HG03108 (cell line): ENCODE measurements around the gene NEO1.

Experiments
- ATAC-seq: cut with Tn5 transposase; IDR thresholded peaks from one replicate; pipeline ENCODE4 v1.9.1; 2021; ENCODE audit warnings: moderate library complexity; ENCODE audit not compliant: unreplicated experiment

NEO1 gene

GRCh38 chr15:73051807-73052652, at the start of gene NEO1:
Gene NEO1 (plus strand): TSS chr15:73052463. CDS start chr15:73052676, 213 bp downstream.
- peak; percentile 39 for ATAC-seq

DNA sequence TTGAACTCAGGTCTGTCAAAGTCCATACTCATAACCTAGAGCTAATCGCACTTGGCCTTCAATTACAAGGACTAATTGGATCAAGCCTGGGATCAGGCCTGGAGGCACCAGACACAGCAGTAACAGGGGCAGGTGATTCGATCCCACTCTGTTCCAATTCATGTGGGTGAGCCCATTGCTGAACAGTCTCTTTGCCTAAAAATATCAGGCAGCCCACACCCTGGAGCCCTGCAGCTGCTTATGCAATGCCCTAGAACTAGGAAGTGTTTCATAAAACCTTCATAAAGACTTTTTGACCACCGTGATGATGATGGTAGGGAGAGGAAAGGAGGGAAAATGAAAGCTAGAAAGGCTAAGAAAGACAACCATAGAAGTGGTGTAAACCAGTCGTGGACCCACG, 47.8 kb upstream of the NEO1 start:
- no peak for ATAC-seq

GRCh38 chr15:73005032-73005431, 47.2 kb upstream of the NEO1 start:
- no peak for ATAC-seq

- no peak for ATAC-seq
These were observed 46.8 kb upstream of the NEO1 start for GRCh38 chr15:73005446-73005845.

GRCh38 chr15:73006523-73006922, 45.7 kb upstream of the NEO1 start:
- ATAC-seq, result no peak

DNA sequence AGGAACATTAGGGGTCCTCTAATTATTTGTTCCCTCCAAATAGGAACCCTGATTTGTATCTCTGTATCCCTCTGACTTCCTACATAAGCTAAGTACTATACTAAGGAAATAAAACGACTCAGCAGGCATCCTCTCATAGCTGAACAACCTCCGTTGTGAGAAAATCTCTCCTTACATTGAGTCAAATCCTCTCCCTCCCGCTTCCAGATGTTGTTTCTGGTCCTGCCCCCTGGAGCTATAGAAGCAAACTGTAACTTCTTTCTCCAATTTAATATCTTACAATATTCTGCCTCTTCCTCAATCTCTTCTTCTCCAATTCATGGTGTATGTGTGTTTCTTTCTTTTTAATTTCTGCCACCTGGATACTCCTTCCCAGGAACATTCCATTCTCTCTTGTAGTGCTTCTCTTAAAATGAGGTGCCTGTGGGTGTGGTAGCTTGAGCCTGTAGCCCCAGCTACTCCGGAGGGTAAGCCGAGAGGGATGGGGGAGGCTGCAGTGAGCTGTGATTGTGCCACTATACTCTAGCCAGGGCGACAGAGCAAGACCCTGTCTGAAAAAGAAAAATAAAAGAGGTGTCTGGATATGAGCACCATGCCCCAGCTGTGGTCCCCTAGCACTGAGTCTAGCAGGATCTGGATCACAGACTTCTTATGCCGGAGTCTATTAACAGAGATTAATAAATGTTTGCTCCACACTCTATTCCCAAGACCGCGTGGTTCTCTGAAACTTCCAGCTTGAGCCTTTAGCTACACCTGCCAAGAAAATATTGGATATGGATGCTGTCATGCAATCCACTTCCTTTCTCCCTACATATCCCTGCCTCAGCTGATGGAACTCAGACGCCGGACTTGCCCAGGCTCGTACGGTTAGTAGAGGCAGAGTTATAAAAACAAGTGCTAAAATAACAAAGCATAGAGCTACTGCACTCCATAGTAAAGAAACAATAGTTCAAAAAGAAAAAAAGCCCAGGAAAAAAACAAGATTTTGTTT, 42.9 kb upstream of the NEO1 start:
- ATAC-seq, result no peak

DNA sequence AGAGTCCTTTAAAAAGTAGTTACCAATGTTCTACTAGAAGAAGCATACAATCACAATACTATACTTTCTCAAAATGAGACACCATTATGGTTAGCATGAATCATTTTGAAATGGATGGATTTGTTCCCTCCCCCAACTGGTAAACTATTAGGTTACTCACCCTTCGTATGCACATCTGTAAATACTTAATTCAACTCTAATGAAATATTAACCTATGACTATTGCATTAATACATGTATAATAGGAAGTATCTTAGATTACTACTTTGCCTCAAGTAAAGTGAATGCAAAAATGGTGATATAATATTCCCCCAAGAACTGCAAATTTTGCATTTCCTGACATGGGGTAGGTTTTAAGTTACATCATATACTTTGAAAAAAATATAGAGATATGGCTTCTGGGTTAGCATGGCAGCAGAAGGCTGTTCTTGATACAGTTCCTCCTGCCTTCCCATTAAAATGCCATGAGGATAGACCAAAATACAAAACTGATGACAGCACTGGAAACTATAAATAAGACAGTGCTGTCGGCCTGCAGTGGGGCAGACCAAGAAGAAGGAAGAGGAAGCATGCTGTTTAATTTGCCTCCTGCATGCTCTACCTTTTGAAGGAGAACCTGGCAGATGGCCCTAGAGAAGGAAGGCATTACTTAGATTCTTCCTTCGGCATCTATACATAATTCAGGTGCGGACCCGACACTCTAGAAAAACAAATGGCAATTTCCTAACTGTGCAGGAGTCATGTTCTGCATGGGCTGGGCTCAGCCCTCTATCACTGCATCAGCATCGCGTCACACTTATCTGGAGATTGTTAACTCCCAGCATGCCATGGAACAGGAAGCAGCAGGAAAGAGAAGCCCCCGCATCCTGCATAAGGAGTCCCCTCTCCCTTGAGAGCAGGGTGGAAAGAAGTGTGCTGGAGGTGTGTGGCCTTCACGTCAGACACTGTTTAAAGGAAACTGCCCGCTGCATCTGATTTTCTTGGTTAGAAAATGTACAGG, 41.8 kb upstream of the NEO1 start:
- no peak for ATAC-seq

GRCh38 chr15:73014904-73015303, 37.4 kb upstream of the NEO1 start:
- ATAC-seq, result no peak

- ATAC-seq, result no peak
These were observed 36.8 kb upstream of the NEO1 start for GRCh38 chr15:73015493-73015892.

DNA sequence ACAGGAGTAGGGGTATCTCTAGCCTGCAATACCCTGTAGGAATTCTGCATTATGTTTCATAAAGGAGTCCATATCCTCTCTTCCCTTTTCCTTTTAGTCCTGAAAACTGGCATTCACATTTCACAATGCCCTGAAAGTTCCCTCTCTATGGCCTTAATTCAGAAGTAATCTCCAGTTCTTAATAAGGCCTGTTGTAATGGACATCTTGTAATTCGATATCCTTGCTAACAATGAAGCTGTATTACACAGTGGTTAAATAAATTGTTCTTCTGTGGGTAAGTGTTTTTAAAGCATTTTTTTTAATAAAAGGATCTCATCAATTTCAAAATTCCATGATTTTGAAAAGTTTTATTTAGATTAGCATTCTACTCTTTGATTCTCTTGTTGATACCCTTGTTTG, 34.3 kb upstream of the NEO1 start:
- ATAC-seq, result no peak

DNA sequence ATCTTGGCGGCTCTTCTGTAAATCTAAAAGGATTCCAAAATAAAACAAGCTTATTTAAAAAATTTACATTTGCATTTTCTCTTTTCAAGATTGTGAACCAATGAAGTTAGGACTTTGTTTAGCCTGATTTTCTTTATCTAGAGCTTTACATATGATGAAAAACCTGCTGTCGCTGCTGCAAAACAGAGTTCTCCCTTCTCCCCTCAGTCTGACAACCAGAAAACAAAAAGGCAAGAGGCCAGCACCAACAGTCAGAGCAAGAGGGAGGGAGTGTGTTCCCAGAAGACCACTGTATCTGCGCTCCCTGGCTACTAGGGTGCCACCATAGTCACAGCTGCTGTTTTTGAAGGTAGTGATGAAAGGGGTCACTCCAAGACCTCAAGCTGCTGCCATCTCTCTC, 33.1 kb upstream of the NEO1 start:
- no peak for ATAC-seq

GRCh38 chr15:73019601-73020146, 32.6 kb upstream of the NEO1 start:
- no peak for ATAC-seq

- ATAC-seq, result no peak
These were observed 31.1 kb upstream of the NEO1 start for GRCh38 chr15:73021139-73021621.

- ATAC-seq, result no peak
These were observed 30.1 kb upstream of the NEO1 start for GRCh38 chr15:73022161-73022560.

DNA sequence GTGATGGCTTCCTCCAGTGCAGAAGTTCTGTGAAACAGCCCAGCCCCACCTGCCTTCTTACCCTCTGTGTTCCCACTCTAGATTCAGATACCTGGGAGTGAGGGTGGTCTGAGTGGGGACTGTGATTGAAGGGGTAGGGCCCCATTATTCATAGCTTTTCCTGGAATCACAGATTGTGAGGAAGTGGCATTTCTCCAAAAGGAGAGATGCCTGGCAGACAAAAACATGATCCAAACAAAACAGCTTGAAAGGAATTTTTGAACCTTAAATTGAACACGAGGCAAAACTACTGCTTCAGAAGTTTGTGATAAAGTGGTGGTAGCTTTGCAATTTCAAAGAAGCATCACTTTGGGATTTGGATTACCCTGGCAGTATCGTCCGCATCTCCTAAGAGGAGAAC, 29.2 kb upstream of the NEO1 start:
- no peak for ATAC-seq

DNA sequence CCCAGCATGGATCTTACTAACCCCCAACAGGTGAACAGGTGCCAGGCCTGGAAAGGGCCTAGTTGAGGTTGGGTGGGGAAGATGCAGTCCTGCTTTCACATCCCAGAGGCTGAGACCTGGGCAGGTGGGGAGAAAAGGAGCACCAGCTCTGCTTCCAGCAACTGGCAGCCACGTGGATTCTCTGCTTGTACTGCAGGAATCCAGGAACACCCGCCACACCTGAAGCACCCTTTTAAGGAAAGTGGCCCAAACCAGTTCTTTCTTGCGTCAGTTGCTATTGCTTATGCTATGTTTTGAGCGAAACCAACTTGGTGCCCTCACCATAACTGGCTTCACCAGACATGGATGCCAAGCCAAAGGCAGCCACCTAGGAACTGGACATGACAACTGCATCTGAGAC, 28.1 kb upstream of the NEO1 start:
- ATAC-seq, result no peak

GRCh38 chr15:73026511-73027054, 25.7 kb upstream of the NEO1 start:
- ATAC-seq, result no peak

- ATAC-seq, result no peak
These were observed 24.2 kb upstream of the NEO1 start for GRCh38 chr15:73028031-73028430.

GRCh38 chr15:73028831-73029451, 23.3 kb upstream of the NEO1 start:
- no peak for ATAC-seq
